Mesodermal cell (in vitro differentiated cells): ENCODE results near the gene TTC28.

Source experiments
- H3K27ac ChIP-seq: 2 replicates; pipeline ENCODE4 v1.7.0; 2013; ENCODE audit warnings: mild to moderate bottlenecking, low read depth, low read length, moderate library complexity; ENCODE audit not compliant: severe bottlenecking
- H3K36me3 ChIP-seq: 2 replicates; pipeline ENCODE4 v1.7.1; 2013; ENCODE audit warnings: mild to moderate bottlenecking, low read length, moderate library complexity; ENCODE audit not compliant: control insufficient read depth, insufficient read depth
- H3K4me1 ChIP-seq: one replicate; pipeline ENCODE4 v1.7.1; 2013; ENCODE audit warnings: mild to moderate bottlenecking, low read length; ENCODE audit not compliant: insufficient read depth, control insufficient read depth, poor library complexity, severe bottlenecking
- H3K4me3 ChIP-seq: 2 replicates; pipeline ENCODE4 v1.7.0; 2013; ENCODE audit warnings: low read length, control low read depth, mild to moderate bottlenecking; ENCODE audit not compliant: insufficient read depth, poor library complexity, severe bottlenecking; ENCODE audit errors: extremely low read depth
- H3K9me3 ChIP-seq: 2 replicates; pipeline ENCODE4 v1.7.1; 2013; ENCODE audit warnings: mild to moderate bottlenecking, low read length, moderate library complexity; ENCODE audit not compliant: control insufficient read depth
- WGBS, 2 experiments: methylation state at CpG; one replicate each; pipeline ENCODE4 v1.1.5; 2013; ENCODE audit warnings: missing lambda C conversion rate in 2 of 2; ENCODE audit not compliant: insufficient coverage in 2 of 2; 5-methylcytosine and 5-hydroxymethylcytosine counted together

The TTC28 gene

GRCh38 chr22:28186641-28187040 lies 493.0 kb downstream of the TTC28 start:
- Histone ChIP-seq H3K36me3 (no peaks in the 10 kb centered on the region), H3K27ac (no peak overlapping the region), H3K9me3 (no peaks in the 10 kb centered on the region), H3K4me1 (no peaks in the 10 kb centered on the region), H3K4me3 (no peak overlapping the region)
- 89 to 93% methylated on average over 1 of the region's 3 CpGs for WGBS, 2 experiments

GRCh38 chr22:28185130-28185529 lies 494.5 kb downstream of the TTC28 start:
- Histone ChIP-seq H3K36me3 (no peaks in the 10 kb centered on the region), H3K4me3 (no peak overlapping the region), H3K4me1 (no peaks in the 10 kb centered on the region), H3K27ac (no peak overlapping the region), H3K9me3 (no peaks in the 10 kb centered on the region)
- WGBS, 2 experiments: 85 to 95% methylated on average over 2 of the region's 4 CpGs

- Histone ChIP-seq H3K4me1 (no peaks in the 10 kb centered on the region), H3K36me3 (no peaks in the 10 kb centered on the region)
Observed at GRCh38 chr22:28183078-28183860, 496.4 kb downstream of the TTC28 start.

GRCh38 chr22:28180804-28181731 lies 498.6 kb downstream of the TTC28 start:
- no CpG with 5 or more reads among the region's 1 CpG for WGBS, 2 experiments

More at GRCh38 chr22:28183078-28183860, 496.4 kb downstream of the TTC28 start:
- H3K27ac ChIP-seq: no peak overlapping the region
- no CpG with 5 or more reads among the region's 4 CpGs for WGBS, 2 experiments
- no peak overlapping the region for H3K4me3 ChIP-seq
- no peaks in the 10 kb centered on the region for H3K9me3 ChIP-seq

GRCh38 chr22:28179392-28179791 lies 500.2 kb downstream of the TTC28 start:
- H3K4me1 ChIP-seq: no peaks in the 10 kb centered on the region
- no peak overlapping the region for H3K27ac ChIP-seq
- no peak overlapping the region for H3K4me3 ChIP-seq
- no peaks in the 10 kb centered on the region for H3K36me3 ChIP-seq
- WGBS, 2 experiments: 100% methylated on average over 2 to 4 of the region's 4 CpGs
- H3K9me3 ChIP-seq: no peaks in the 10 kb centered on the region

More at GRCh38 chr22:28180804-28181731, 498.6 kb downstream of the TTC28 start:
- no peaks in the 10 kb centered on the region for H3K36me3 ChIP-seq
- no peaks in the 10 kb centered on the region for H3K4me1 ChIP-seq
- no peaks in the 10 kb centered on the region for H3K9me3 ChIP-seq
- no peak overlapping the region for H3K4me3 ChIP-seq
- no peak overlapping the region for H3K27ac ChIP-seq

- Histone ChIP-seq H3K36me3 (no peaks in the 10 kb centered on the region), H3K9me3 (no peaks in the 10 kb centered on the region), H3K4me3 (no peak overlapping the region), H3K4me1 (no peaks in the 10 kb centered on the region), H3K27ac (no peak overlapping the region)
- no CpG with 5 or more reads among the region's 4 CpGs for WGBS, 2 experiments
Observed at GRCh38 chr22:28175730-28176492, 503.7 kb downstream of the TTC28 start.

- Histone ChIP-seq H3K4me3 (no peak overlapping the region), H3K4me1 (no peaks in the 10 kb centered on the region), H3K9me3 (no peaks in the 10 kb centered on the region), H3K27ac (no peak overlapping the region), H3K36me3 (no peaks in the 10 kb centered on the region)
- 100% methylated on average over 2 of the region's 4 CpGs; no CpG with 5 or more reads in 1 of the 2 experiments for WGBS, 2 experiments
Observed at GRCh38 chr22:28174509-28174908, 505.1 kb downstream of the TTC28 start.

- no peaks in the 10 kb centered on the region for H3K4me1 ChIP-seq
- H3K9me3 ChIP-seq: no peaks in the 10 kb centered on the region
- no peak overlapping the region for H3K4me3 ChIP-seq
- WGBS, 2 experiments: 86 to 100% methylated on average over 2 of the region's 4 CpGs
- H3K36me3 ChIP-seq: no peaks in the 10 kb centered on the region
- H3K27ac ChIP-seq: no peak overlapping the region
Observed at GRCh38 chr22:28172892-28173670, 506.6 kb downstream of the TTC28 start.

GRCh38 chr22:28171712-28172111 lies 507.9 kb downstream of the TTC28 start:
- Histone ChIP-seq H3K4me3 (no peak overlapping the region), H3K4me1 (no peaks in the 10 kb centered on the region), H3K9me3 (no peaks in the 10 kb centered on the region), H3K36me3 (no peaks in the 10 kb centered on the region), H3K27ac (no peak overlapping the region)

- H3K4me3 ChIP-seq: no peak overlapping the region
- no peak overlapping the region for H3K27ac ChIP-seq
- H3K4me1 ChIP-seq: no peaks in the 10 kb centered on the region
- 60% methylated on average over 1 of the region's 2 CpGs; no CpG with 5 or more reads in 1 of the 2 experiments for WGBS, 2 experiments
- no peaks in the 10 kb centered on the region for H3K36me3 ChIP-seq
- H3K9me3 ChIP-seq: no peaks in the 10 kb centered on the region
Observed at GRCh38 chr22:28171115-28171514, 508.5 kb downstream of the TTC28 start.
